Renal pelvis (tissue), 4 donors: ENCODE results near the gene MSI2. TPM values are rescaled to one million over a fixed set of nuclear protein-coding genes. Genes with fewer than 3 reads are reported as not detected.

Source experiments
- DNase-seq: peaks from one replicate; pipeline ENCODE4 v3.0.0-alpha.2; 2013
- polyA plus RNA-seq, 3 donors: library from polyadenylated mRNA; unstranded; fragments of 120-200 nt; gene quantifications; one replicate each; pipeline ENCODE4 v1.2.1, GENCODE V29; 2013; ENCODE audit not compliant: insufficient read length in 3 of 3

Gene MSI2
- polyA plus RNA-seq, 3 donors, result 79.4 to 105 (median 95.5) TPM

DNA sequence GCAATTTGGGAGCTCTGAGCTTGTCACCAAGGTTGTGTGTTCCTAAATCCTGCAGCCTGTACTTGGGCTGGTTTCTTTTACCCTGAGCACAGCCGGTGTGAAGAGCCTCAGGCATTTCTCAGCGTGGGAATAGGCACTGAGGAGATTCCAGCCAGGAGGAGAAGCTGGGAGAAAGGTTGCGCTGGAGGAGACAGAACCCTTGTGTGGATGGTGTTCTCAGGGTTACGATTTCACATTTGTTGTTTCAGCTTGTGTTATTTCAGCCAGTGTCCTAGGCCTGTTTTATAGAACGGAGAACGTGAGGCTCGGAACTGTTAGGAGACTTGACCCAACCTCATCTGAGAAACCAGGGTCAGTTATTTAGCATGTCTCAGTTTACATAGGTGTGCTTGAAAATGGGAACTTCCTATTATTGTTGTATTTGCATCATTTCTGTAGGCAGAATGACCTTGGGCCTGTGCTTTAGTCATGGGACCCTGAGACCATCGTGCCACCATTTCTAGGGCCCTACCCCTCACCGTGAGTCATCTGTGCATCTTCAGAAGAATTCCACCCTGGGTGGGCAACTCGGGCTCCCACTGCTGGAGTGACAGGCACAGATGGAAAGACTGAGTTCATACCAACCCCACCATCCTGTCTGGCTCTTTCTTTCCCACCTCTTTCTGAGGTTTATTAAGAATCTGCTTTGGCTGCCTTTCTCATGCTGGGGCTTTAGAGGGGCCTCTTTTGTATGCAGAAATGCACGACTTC lies 134.9 kb downstream of the MSI2 start:
- DNase-seq, result no peak

GRCh38 chr17:57391857-57392471 lies 135.6 kb downstream of the MSI2 start:
- DNase-seq, result no peak

GRCh38 chr17:57393368-57393767 lies 137.0 kb downstream of the MSI2 start:
- no peak for DNase-seq

- DNase-seq, result no peak
These were observed 138.1 kb downstream of the MSI2 start for GRCh38 chr17:57394375-57394774.

- no peak for DNase-seq
These were observed 139.5 kb downstream of the MSI2 start for GRCh38 chr17:57395721-57396321.

GRCh38 chr17:57396511-57396921 lies 140.2 kb downstream of the MSI2 start:
- DNase-seq, result no peak

GRCh38 chr17:57397402-57397801 lies 141.1 kb downstream of the MSI2 start:
- DNase-seq, result no peak

DNA sequence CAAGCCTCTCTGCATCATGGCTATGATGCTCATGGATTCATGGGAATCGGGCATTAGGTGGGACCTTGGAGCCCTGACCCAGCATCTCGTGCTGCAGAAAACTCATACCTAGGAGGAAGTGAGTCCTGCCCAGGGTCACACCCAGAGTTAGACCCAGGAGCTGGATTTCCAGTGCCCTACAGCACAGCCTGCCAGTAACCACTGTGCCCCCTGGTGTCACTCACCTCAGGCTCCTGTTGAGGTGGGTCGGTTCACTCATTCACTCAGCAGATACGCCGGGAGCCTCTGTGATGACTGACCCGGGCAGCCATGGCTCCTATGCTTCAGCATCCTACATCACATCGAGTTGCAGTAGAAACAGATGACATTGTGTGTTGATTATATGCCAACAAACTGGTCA lies 143.4 kb downstream of the MSI2 start:
- DNase-seq, result no peak

DNA sequence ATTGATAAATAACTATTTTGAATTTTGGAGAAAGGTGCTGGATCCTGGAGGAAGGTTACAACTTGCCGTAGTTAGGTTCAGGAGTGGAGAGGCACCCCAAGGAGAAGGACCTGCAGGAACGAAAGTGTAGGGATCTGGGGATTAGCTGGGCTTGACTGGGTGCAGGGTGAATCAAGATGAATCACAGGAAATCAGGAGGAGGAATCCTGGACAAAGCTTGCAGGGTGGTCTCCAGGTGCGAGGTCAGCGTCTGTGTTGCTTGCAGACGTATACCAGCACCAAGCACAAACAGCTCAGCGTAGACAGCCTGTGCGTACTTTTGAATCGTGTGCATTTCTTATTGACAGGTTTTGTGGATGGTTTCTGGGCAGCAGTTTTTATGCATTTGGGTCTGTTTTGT lies 144.3 kb downstream of the MSI2 start:
- DNase-seq, result no peak

DNA sequence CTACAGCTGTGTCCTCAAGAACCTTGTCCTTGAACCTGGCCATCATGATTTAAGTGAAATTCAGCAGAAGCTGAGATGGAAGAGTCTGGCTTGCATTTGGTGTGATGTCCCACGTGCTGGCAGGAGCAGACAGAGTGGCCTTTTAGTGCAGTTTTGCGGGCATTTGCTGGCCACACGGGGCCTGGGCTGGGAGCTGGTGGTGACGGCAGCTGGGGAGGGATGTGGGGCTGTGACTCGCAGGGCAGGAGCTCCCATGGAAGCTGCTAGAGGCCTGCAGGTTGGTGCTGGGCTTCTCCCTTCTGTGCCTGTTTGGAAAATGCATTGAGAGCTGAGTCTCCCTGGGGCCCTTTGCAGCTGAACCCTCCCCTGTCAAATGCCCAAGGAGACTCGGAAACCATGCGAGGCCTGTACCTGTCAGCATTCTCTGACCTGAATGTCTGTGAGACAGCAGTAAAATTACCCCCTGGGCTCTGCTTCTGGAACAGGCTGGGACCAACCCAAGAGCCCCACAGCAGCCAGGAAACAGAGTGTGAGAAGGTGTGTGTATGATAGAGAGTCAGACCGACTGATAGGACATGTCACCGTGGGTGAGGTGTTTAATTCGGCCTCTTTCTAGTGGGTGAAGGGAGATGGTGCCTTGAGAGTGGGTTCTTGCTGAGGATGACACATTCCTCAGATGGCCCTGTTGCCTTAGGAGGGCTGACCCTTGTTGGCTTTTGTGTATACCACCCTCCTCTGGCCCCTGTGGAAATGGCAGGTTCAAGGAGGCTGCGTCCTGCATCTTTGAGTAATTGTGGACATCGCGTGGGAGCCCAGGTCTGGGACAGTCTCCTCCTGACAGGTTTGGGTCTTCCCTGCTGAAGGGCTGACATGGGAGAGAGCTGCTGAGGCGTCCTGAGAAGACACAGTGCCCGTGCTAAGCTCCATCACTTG lies 145.5 kb downstream of the MSI2 start:
- DNase-seq, result no peak

- no peak for DNase-seq
These were observed 146.4 kb downstream of the MSI2 start for GRCh38 chr17:57402681-57403180.

DNA sequence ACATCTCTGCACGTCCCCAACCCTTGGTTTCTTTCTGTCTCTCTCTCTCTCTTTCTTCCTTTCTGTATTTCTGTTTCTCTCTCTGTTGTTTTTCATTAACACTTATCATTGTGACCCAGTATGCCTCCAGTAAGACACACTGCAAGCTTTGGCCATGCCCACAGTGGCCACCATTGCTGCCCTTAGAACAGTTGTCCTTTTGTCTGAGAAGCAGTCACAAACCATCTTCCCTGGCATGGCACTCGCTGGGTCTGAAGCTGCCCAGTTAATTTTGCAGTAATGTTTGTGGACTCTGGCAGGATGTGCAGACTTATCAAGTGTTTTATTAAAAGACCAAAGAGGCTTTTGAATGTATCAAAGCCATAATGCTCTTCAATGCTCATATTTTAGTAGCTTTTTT lies 146.9 kb downstream of the MSI2 start:
- DNase-seq, result no peak

- no peak for DNase-seq
These were observed 147.8 kb downstream of the MSI2 start for GRCh38 chr17:57404073-57404472.

DNA sequence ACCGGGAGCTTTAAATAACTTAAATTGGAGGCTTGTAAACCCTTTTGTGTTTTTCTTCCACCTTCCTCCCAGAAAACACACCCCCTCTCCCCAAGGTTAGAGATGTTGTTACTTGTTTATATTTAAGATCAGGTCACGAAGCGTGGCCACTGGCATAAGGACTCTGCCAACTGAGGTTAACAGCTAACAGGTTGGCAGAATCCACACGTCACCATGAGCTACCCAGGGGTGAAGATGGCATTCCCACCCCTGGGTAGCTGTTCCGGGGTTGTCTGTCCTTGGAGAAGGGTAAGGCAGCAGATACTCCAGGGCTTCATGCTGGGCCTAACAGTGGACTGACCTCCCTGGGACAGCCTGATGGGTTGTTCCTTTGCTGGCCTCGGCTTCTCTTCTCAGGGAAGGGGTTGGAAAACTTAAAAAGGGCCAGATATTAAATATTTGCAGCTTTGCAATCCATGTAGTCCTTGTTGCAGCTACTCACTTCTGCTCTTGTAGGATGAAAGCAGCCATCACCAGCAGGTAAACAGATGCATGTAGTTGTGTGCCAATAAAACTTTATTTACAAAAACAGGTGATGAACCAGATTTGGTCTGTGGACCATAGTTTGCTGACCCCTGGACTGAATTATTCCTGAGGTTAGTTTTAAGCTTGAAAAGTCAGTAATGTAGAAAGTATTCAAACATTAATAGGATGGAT lies 148.6 kb downstream of the MSI2 start:
- DNase-seq, result no peak

GRCh38 chr17:57405491-57406072 lies 149.3 kb downstream of the MSI2 start:
- no peak for DNase-seq

GRCh38 chr17:57406131-57406980 lies 150.0 kb downstream of the MSI2 start:
- DNase-seq, result peak; percentile 82

DNA sequence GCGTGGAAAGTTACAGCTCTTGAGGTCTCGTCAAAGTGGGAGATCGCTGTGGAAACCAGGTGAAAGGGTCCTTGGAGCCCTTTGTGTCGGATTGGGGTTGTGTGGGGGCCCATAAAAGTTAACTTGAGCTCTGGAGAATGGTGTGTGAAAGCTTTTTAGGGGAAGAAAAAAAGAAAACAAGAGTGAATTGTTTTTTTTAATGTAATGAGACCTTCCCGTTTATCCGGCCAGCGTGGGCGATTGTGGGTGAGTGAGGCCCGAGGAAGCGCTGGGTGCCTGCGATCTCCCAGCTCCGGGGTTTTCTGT lies 150.6 kb downstream of the MSI2 start:
- no peak for DNase-seq

- no peak for DNase-seq
These were observed 151.2 kb downstream of the MSI2 start for GRCh38 chr17:57407287-57408070.

DNA sequence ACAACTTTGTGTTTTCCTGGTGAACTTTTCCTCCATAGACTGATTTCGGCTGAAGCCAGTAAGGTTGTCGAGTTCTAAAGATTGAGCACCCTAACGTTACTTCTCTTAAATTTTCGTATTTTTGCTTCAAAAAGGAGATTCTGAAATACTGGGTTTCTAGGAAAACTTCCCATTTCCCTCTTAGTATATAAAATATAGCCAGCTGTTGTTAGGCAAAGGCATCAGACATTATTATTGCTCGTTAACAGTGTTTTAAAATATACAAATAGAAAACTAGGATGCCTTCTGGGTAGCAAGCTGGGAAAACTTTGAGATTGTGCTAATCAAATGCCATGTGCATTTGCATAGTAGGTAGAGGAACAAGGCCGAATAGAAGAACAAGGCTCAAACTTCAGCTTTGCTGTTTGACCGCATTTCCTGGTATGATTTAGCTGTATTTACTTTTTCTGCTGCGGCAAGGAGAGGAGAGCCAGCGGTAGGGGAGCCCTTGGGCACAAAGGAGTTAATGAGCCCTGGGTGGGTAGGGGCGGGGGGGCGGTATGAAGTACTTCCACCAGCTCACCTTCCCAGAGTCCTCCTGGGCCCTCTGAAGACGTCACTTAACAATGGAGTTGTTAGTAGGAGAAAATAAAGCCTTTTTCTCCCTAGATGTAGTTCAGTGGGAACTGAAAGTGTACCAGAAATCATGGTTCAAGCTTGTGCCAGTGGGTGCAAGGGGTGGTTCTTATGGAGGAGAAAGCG lies 151.9 kb downstream of the MSI2 start:
- no peak for DNase-seq
